Activated naive CD8-positive, alpha-beta T cell (primary cell): ENCODE data around the gene PTGER1.

Source experiments
- H3K27ac Mint-ChIP-seq: one replicate; pipeline ENCODE4 v1.8.0; 2021; ENCODE audit warnings: mixed read lengths
- H3K27me3 Mint-ChIP-seq: one replicate; pipeline ENCODE4 v1.8.0; 2021; ENCODE audit warnings: mixed read lengths
- H3K36me3 Mint-ChIP-seq: one replicate; pipeline ENCODE4 v1.8.0; 2021; ENCODE audit warnings: mixed read lengths
- H3K4me1 Mint-ChIP-seq: one replicate; pipeline ENCODE4 v1.8.0; 2021; ENCODE audit warnings: low read depth, mixed read lengths
- H3K4me3 Mint-ChIP-seq: one replicate; pipeline ENCODE4 v1.8.0; 2021; ENCODE audit warnings: mild to moderate bottlenecking, mixed read lengths
- H3K9me3 Mint-ChIP-seq: one replicate; pipeline ENCODE4 v1.8.0; 2021; ENCODE audit warnings: low read depth, mixed read lengths

The PTGER1 gene, protein sequence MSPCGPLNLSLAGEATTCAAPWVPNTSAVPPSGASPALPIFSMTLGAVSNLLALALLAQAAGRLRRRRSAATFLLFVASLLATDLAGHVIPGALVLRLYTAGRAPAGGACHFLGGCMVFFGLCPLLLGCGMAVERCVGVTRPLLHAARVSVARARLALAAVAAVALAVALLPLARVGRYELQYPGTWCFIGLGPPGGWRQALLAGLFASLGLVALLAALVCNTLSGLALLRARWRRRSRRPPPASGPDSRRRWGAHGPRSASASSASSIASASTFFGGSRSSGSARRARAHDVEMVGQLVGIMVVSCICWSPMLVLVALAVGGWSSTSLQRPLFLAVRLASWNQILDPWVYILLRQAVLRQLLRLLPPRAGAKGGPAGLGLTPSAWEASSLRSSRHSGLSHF

DNA sequence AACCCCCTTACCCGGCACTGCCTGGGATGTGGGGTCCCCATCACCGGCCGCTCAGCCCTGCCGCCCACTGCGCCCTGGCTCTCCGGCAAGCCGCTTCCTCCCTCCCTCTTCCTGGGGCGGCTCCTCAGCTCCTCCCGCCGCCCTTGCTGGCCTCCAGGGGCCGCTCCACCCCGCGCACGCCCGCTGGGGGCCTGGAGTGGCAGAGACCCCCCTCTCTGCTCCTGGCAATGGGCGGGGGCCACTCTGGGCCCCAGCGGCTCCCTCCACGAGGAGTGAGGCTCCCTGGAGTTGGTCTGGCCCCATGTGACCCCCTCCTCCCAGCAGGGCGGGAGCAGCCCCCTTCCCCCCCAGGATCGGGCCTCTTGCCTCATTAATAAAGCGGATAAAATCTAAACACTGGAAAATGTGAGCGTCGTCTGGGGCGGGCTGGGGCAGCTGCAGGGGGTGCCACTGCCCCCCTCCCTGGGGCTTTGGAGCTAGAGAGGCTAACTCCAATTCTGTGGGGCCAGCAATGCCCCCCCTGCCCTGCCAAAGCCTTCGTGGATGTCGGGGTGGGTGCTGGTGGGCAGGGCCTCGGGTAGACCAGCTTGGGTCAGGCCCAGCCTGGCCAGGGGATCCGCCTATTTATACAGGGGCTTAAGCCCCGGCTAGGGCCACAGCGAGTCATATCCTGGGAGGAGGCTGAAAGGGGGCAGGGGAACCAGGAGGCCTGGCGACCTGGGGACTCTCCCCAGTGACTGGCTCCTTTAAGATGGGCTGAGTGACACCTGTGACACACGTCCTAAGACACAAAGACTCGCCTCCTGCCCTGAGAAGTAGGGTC lies at the start of gene PTGER1:
Gene PTGER1 (minus strand): TSS at position 104 of the 823 bp plus-strand sequence. CDS start 1,034 bp downstream, outside the sequence.
- Mint-ChIP-seq H3K36me3 (no peaks in the 10 kb centered on the region), H3K27ac (no peak within 1 kb of the TSS), H3K9me3 (no peaks in the 10 kb centered on the region), H3K4me1 (peaks cover 24% of the 10 kb centered on the region), H3K4me3 (peak within 1 kb of the TSS; percentile 59), H3K27me3 (peaks cover 5% of the 10 kb centered on the region)

DNA sequence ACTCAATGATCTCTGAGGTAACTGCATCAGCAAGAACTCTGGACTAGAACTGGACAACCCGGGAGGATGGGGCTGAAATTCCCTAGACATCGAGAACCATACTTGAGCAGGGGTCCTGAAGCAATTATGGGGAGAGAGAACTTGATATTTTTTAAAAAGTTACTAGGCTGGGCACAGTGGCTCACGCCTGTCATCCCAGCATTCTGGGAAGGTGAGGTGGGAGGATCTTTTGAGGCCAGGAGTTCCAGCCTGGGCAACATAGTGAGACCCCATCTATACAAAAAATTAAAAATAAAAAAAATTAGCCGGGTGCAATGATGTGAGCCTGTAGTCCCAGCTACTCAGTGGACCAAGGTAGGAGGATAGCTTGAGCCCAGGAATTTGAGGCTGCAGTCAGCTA lies 45.4 kb upstream of the PTGER1 start:
- Mint-ChIP-seq H3K4me3 (peak overlapping the region; percentile 73), H3K27ac (peak overlapping the region; percentile 95), H3K27me3 (no peaks in the 10 kb centered on the region), H3K36me3 (peaks cover 9% of the 10 kb centered on the region), H3K4me1 (peaks cover 57% of the 10 kb centered on the region), H3K9me3 (no peaks in the 10 kb centered on the region)

DNA sequence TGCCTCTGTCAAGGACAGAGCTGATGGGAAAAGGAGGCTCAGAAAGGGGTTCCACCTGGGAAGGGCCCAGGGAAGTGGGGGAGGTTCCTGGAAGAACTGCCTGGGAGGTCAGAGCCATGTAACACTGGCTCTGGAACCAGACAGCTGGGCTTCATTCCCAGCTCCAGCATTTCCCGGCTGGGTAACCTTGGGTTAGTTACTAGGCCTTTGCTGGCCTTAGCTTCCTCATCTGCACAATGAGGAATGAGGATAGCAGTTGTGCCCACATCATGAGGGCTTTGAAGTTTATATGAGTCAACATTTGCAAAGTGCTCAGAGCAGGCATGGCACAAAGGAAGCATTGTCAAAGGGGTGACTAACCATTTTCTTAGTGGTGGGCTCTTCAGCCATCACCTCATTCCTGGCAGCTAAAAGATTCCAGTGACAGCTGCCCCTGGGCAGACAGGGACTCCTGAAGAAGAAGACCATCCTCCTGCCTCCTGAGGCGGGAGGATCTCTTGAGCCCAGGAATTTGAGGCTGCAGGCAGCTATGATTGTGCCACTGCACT lies 44.8 kb upstream of the PTGER1 start:
- no peaks in the 10 kb centered on the region for H3K9me3 Mint-ChIP-seq
- peaks cover 13% of the 10 kb centered on the region for H3K36me3 Mint-ChIP-seq
- peaks cover 60% of the 10 kb centered on the region for H3K4me1 Mint-ChIP-seq
- H3K27me3 Mint-ChIP-seq = no peaks in the 10 kb centered on the region
- H3K4me3 Mint-ChIP-seq = peak overlapping the region; percentile 73
- peak overlapping the region; percentile 95 for H3K27ac Mint-ChIP-seq

DNA sequence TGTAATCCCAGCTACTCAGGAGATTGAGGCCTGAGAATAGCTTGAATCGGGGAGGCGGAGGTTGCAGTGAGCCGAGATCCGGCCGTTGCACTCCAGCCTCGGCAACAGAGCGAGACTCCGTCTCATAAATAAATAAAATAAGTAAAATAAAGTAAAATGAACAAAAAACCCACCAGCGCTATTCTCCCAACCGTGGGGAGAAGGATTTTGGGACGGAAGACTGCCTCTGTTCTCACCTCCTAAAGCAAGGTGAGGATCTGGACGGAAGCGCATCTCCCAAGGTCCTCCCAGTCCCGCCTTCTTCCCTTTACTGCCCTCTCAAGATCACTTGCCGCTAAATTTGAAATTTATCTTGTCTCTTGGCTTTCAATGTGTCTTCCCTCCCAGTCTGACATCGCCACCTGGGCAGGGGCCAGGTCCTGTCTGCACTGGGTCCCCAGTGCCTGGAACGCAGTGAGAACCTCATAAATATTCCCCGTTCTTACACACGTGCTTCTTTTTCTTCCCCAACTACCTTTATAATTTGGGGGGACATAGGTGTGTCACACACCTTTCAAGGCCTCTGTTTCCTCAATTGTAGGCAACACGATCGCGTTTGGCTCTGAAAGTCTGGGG lies 44.2 kb upstream of the PTGER1 start:
- Mint-ChIP-seq H3K4me1 (peaks cover 65% of the 10 kb centered on the region), H3K9me3 (no peaks in the 10 kb centered on the region), H3K27ac (peak overlapping the region; percentile 95), H3K4me3 (peak overlapping the region; percentile 84), H3K36me3 (peaks cover 17% of the 10 kb centered on the region), H3K27me3 (no peaks in the 10 kb centered on the region)

DNA sequence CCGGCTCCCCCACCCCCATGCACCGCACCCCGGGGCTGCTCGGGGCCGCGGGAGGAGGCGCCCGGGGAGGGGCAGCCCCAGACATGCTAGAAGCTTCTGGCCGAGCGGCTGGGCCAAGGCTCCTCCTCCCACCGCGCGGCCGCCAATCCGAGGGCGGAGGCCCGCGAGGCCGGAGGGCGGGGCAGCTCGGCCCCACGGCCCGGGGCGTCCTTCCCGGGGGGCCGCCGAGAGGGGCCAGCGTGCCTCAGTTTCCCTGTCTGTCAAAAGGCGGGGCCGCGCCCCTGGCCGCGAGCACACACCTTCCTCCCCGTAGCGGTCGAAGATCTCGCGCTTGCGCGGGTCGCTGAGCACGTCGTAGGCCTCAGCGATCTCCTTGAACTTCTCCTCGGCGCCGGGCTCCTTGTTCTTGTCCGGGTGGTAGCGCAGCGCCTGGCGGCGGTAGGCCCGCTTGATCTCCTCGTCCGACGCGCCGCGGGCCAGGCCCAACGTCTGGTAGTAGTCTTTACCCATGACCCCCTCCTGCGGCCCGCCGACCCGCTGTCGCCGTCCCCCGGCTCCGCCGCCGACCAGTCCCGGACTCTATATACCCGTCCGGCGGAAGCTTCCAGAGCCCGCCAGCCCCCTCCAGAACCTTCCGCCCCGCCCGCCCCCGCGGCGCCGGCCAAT lies 42.8 kb upstream of the PTGER1 start, which contains the start of gene DNAJB1:
Gene DNAJB1 (minus strand): TSS at position 558 of the 666 bp plus-strand sequence. CDS start 48 bp downstream, at position 510.
- peaks cover 17% of the 10 kb centered on the region for H3K36me3 Mint-ChIP-seq
- H3K9me3 Mint-ChIP-seq = no peaks in the 10 kb centered on the region
- H3K27ac Mint-ChIP-seq = peak within 1 kb of the TSS; percentile 95
- no peaks in the 10 kb centered on the region for H3K27me3 Mint-ChIP-seq
- peak within 1 kb of the TSS; percentile 95 for H3K4me3 Mint-ChIP-seq
- peaks cover 65% of the 10 kb centered on the region for H3K4me1 Mint-ChIP-seq

DNA sequence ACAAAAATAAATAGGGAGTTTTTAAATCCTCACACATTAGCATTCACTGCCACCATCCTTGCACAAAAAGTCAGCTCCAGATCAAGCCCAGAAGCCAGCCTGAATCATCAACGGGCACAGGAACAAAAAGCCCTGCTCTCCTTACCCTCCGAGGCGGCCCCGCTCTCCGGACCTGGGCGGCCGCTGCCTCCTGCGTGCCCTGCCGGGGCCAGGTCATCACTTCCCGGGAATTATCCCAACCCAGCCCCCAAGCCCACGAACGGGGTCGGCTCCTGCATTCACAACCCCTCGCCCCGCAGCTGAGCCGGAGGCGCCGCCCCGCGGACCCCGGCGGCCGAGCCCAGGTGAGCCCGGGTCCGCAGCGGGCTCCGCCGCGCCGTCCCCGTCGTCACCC lies 42.3 kb upstream of the PTGER1 start:
- Mint-ChIP-seq H3K4me3 (peak overlapping the region; percentile 95), H3K27me3 (no peaks in the 10 kb centered on the region), H3K4me1 (peaks cover 59% of the 10 kb centered on the region), H3K27ac (peak overlapping the region; percentile 84), H3K9me3 (no peaks in the 10 kb centered on the region), H3K36me3 (peaks cover 17% of the 10 kb centered on the region)

DNA sequence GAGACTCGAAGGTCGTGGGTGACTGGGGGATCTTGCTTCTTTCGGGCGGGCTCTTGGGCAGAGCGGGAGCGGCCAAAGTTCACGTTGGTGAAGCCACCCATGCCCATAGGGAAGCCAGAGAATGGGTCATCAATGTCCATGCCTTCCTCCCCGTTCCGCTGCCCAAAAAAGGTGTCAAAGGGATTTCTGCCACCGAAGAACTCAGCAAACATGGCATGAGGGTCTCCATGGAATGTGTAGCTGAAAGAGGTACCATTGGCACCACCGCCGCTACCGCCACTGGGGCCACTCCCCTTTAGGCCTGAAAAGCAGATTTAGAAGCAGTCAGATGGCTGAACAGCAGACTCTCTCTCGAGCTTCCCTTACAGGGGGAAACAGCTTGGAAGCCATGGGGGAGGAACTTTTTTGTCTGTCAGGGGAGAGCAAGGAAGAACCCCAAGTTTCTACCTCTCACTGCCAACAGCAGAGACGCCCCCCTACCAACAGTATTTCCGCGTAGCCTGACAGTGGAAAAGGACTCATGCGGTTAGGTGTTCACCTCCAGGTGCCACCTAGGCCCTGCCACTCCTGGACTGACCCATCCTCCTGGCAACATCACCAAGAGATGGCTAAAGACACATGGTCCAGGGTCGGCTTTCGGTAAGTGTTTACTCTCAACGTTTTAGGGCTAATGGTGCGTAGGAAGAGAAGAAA lies 41.7 kb upstream of the PTGER1 start:
- peaks cover 54% of the 10 kb centered on the region for H3K4me1 Mint-ChIP-seq
- no peaks in the 10 kb centered on the region for H3K9me3 Mint-ChIP-seq
- H3K27me3 Mint-ChIP-seq = no peaks in the 10 kb centered on the region

DNA sequence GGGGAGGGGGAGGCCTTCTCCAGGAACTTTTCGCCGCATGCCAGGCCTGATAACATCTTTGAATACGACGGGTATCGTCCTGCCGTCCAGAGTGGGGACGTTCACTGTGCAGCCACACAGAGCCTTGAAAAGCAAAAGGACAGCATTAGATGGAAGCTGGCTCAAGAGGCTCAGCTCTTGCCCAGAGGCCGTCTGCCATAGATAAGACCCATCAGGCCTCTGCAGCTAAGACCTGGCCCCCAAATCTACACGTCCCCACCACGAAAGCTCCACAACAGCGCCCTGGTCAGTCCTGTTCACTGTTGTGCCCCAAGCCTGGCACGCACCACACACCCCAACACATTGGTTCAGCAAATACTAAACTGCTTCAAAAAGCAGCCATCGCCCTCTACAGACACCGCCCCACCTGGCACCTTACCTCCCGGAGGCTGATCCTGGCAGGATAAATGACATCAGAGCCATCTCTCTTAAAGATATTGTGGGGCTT lies 40.9 kb upstream of the PTGER1 start:
- Mint-ChIP-seq H3K27me3 (no peaks in the 10 kb centered on the region), H3K4me1 (peaks cover 51% of the 10 kb centered on the region), H3K36me3 (peaks cover 17% of the 10 kb centered on the region), H3K9me3 (no peaks in the 10 kb centered on the region), H3K27ac (peak overlapping the region; percentile 84), H3K4me3 (peak overlapping the region; percentile 95)

More for the DNA sequence above, 41.7 kb upstream of the PTGER1 start:
- Mint-ChIP-seq H3K4me3 (peak overlapping the region; percentile 95), H3K36me3 (peaks cover 17% of the 10 kb centered on the region), H3K27ac (peak overlapping the region; percentile 84)

DNA sequence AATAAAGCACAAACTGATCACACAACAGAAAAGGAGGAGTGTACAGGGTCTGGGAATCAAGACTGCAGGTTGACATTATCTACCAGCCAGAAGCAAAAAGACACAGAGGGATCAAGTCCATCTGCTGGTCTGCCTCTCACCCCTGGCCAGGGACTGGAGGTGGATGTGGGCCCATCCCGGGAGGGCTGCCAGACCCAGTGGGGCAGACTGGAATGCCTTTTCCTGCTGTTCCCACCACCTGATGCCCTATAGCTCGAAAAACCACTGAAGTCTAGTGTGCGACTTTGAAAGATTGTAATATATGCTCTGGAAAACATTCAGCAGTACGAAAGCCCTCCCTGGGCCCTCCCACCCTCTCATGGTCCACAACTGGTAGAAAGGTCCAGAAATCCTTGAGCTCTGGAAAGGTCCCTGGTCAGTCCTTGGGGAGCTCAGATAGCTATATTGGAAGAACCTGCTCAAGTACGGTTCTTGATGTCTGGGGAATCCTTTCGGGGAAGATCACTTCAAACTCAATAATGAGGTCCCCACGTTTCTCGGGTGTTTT lies 40.4 kb upstream of the PTGER1 start:
- H3K27ac Mint-ChIP-seq = peak overlapping the region; percentile 84
- no peaks in the 10 kb centered on the region for H3K9me3 Mint-ChIP-seq
- no peaks in the 10 kb centered on the region for H3K27me3 Mint-ChIP-seq
- peak overlapping the region; percentile 95 for H3K4me3 Mint-ChIP-seq
- peaks cover 57% of the 10 kb centered on the region for H3K4me1 Mint-ChIP-seq
- H3K36me3 Mint-ChIP-seq = peaks cover 17% of the 10 kb centered on the region

DNA sequence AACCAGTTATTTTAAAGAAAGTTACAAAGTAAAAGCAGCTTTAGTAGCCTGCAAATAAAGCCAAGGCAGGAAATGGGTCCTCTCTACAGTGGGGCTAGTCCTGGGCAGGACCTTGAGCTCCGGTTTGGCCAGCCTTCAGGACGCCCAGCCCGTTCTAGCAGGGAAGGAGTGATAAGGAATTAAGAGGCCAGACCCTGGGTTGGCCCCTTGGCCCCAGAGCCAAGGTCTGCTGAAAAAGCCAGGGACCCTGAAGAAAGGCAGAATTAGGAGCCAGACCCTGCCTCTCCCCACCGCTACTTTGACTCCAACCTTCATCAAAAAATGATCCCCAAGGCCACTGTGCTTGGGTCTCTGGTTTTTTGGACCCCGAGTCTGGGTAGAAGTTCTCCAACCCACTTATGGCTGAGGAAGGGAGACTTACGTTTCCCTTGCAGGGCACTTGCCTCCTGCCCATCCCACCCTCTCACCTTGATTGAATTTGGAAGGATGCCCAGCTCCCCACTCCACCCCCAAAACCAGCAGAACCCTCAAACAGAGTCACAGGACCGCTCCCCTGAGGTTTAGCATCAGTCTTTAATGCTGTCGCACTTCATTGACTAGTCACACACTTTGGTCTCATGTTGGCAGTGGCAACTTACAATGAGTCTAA lies 39.2 kb upstream of the PTGER1 start:
- no peaks in the 10 kb centered on the region for H3K9me3 Mint-ChIP-seq
- H3K4me3 Mint-ChIP-seq = peak overlapping the region; percentile 95
- H3K27ac Mint-ChIP-seq = peak overlapping the region; percentile 84
- H3K27me3 Mint-ChIP-seq = no peaks in the 10 kb centered on the region
- peaks cover 51% of the 10 kb centered on the region for H3K4me1 Mint-ChIP-seq
- H3K36me3 Mint-ChIP-seq = peaks cover 17% of the 10 kb centered on the region

DNA sequence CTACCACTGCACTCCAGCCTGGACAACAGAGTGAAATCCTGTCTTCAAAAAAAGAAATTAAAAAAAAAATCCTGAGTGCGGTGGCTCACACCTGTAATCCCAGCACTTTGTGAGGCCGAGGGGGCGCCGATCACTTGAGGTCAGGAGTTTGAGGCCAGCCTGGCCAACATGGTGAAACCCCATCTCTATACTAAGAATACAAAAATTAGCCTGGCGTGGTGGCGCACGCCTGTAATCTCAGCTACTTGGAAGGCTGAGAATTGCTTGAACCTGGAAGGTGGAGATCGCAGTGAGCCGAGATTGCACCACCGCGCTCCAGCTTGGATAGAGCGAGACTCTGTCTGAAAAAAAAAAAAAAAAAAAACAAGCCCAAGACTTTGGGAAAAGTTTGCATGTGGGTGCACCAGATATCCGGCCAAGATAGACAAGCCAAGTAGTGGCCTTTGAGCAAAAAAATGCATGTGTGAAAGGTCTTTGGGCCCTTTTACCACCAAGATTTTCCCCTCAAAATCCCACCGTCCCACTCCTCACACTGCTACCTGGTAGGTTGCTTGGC lies 37.3 kb upstream of the PTGER1 start:
- no peaks in the 10 kb centered on the region for H3K27me3 Mint-ChIP-seq
- peaks cover 59% of the 10 kb centered on the region for H3K4me1 Mint-ChIP-seq
- H3K4me3 Mint-ChIP-seq = no peak overlapping the region
- H3K9me3 Mint-ChIP-seq = no peaks in the 10 kb centered on the region
- peaks cover 17% of the 10 kb centered on the region for H3K36me3 Mint-ChIP-seq
- H3K27ac Mint-ChIP-seq = peak overlapping the region; percentile 6

DNA sequence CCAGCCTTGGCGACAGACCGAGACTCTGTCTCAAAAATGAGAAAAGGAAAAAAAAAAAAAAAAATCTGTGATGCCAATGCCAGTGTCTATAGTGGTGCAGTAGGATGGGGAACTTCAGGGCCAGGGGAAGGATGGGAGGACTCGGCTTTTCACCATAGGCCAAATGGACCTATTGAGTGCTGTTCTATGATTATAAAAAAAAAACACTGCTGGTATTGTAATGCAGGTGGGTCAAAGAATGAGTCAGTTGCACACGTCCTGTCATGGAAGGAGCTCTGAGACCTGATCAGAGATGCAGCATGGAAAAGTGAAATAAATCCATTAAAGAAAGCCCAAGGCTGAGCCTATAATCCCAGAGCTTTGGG lies 36.1 kb upstream of the PTGER1 start:
- peaks cover 66% of the 10 kb centered on the region for H3K4me1 Mint-ChIP-seq
- peaks cover 12% of the 10 kb centered on the region for H3K36me3 Mint-ChIP-seq
- H3K27me3 Mint-ChIP-seq = no peaks in the 10 kb centered on the region
- H3K9me3 Mint-ChIP-seq = no peaks in the 10 kb centered on the region
- peak overlapping the region; percentile 23 for H3K27ac Mint-ChIP-seq
- H3K4me3 Mint-ChIP-seq = no peak overlapping the region
